ENCODE results near the gene DUSP22.
"Not testable (repeated sequence)": the region's sequence is repeated elsewhere in the genome, so short reads cannot be mapped to it uniquely, and the experiment has no call there.

Gene DUSP22

GRCh38 chr6:291697-292505 is at the start of gene DUSP22:
Gene DUSP22 (plus strand): TSS chr6:292487. CDS start chr6:292540, 53 bp downstream.
- in situ Hi-C loops (cut with HindIII; ENCODE audit: low sequenced_read_pairs), result no loop called here

GRCh38 chr6:246352-246751 is 45.9 kb upstream of the DUSP22 start:
- in situ Hi-C loops (cut with HindIII; ENCODE audit: low sequenced_read_pairs), result no loop called here

- in situ Hi-C loops (cut with HindIII; ENCODE audit: low sequenced_read_pairs), result no loop called here
Measured at GRCh38 chr6:247351-247750, 44.9 kb upstream of the DUSP22 start.

- in situ Hi-C loops (cut with HindIII; ENCODE audit: low sequenced_read_pairs), result not testable (repeated sequence)
Measured at GRCh38 chr6:248046-248445, 44.2 kb upstream of the DUSP22 start.

- in situ Hi-C loops (cut with HindIII; ENCODE audit: low sequenced_read_pairs), result no loop called here
Measured at GRCh38 chr6:250676-251075, 41.6 kb upstream of the DUSP22 start.

- in situ Hi-C loops (cut with HindIII; ENCODE audit: low sequenced_read_pairs), result no loop called here
Measured at GRCh38 chr6:251920-252319, 40.4 kb upstream of the DUSP22 start.

- in situ Hi-C loops (cut with HindIII; ENCODE audit: low sequenced_read_pairs), result no loop called here
Measured at GRCh38 chr6:252775-253535, 39.3 kb upstream of the DUSP22 start.

- in situ Hi-C loops (cut with HindIII; ENCODE audit: low sequenced_read_pairs), result no loop called here
Measured at GRCh38 chr6:254016-254415, 38.3 kb upstream of the DUSP22 start.

- in situ Hi-C loops (cut with HindIII; ENCODE audit: low sequenced_read_pairs), result no loop called here
Measured at GRCh38 chr6:255041-255750, 37.1 kb upstream of the DUSP22 start.

- in situ Hi-C loops (cut with HindIII; ENCODE audit: low sequenced_read_pairs), result no loop called here
Measured at GRCh38 chr6:255751-256083, 36.6 kb upstream of the DUSP22 start.

- in situ Hi-C loops (cut with HindIII; ENCODE audit: low sequenced_read_pairs), result no loop called here
Measured at GRCh38 chr6:256169-256568, 36.1 kb upstream of the DUSP22 start.

GRCh38 chr6:257031-257725 is 35.1 kb upstream of the DUSP22 start:
- in situ Hi-C loops (cut with HindIII; ENCODE audit: low sequenced_read_pairs), result no loop called here

- in situ Hi-C loops (cut with HindIII; ENCODE audit: low sequenced_read_pairs), result no loop called here
Measured at GRCh38 chr6:257774-258173, 34.5 kb upstream of the DUSP22 start.

GRCh38 chr6:259316-259715 is 33.0 kb upstream of the DUSP22 start:
- in situ Hi-C loops (cut with HindIII; ENCODE audit: low sequenced_read_pairs), result no loop called here

- in situ Hi-C loops (cut with HindIII; ENCODE audit: low sequenced_read_pairs), result no loop called here
Measured at GRCh38 chr6:259901-260508, 32.3 kb upstream of the DUSP22 start.

GRCh38 chr6:264626-265025 is 27.7 kb upstream of the DUSP22 start:
- in situ Hi-C loops (cut with HindIII; ENCODE audit: low sequenced_read_pairs), result no loop called here

- in situ Hi-C loops (cut with HindIII; ENCODE audit: low sequenced_read_pairs), result no loop called here
Measured at GRCh38 chr6:268394-268935, 23.8 kb upstream of the DUSP22 start.

- in situ Hi-C loops (cut with HindIII; ENCODE audit: low sequenced_read_pairs), result no loop called here
Measured at GRCh38 chr6:273551-274058, 18.7 kb upstream of the DUSP22 start.

GRCh38 chr6:277746-278145 is 14.5 kb upstream of the DUSP22 start:
- in situ Hi-C loops (cut with HindIII; ENCODE audit: low sequenced_read_pairs), result loop anchor here (5.0 kb wide), 1 partner anchor 40 kb away; no protein-coding TSS in a partner anchor

- in situ Hi-C loops (cut with HindIII; ENCODE audit: low sequenced_read_pairs), result loop anchor here (5.0 kb wide), 1 partner anchor 39 kb away; no protein-coding TSS in a partner anchor
Measured at GRCh38 chr6:278494-278893, 13.8 kb upstream of the DUSP22 start.
